Activated naive CD4-positive, alpha-beta T cell treated with anti-CD3 and anti-CD28 coated beads for 36 hours (primary cell): ENCODE results near the gene TTLL11. TPM values are rescaled to one million over a fixed set of nuclear protein-coding genes. Genes with fewer than 3 reads are reported as not detected.

Experiments used
- CTCF ChIA-PET: fragments of 350-600 bp; sonication (Branson Sonifier 250); formaldehyde crosslinking; loops from one replicate; lab custom pipeline; 2021; ENCODE audit warnings: antibody characterized with exemption; lab: Charles Lee
- DNase-seq: peaks from one replicate; pipeline ENCODE4 v3.0.0-alpha.2; 2020
- H3K27ac Mint-ChIP-seq: one replicate; pipeline ENCODE4 v1.8.0; 2021; ENCODE audit warnings: mild to moderate bottlenecking, mixed read lengths
- H3K27me3 Mint-ChIP-seq: one replicate; pipeline ENCODE4 v1.8.0; 2021; ENCODE audit warnings: low read depth, mixed read lengths
- H3K36me3 Mint-ChIP-seq: one replicate; pipeline ENCODE4 v1.8.0; 2021; ENCODE audit warnings: low read depth, mixed read lengths
- H3K4me1 Mint-ChIP-seq: one replicate; pipeline ENCODE4 v1.8.0; 2021; ENCODE audit warnings: low read depth, mixed read lengths
- H3K4me3 Mint-ChIP-seq: one replicate; pipeline ENCODE4 v1.8.0; 2021; ENCODE audit warnings: mild to moderate bottlenecking, moderate library complexity, mixed read lengths
- H3K9me3 Mint-ChIP-seq: one replicate; pipeline ENCODE4 v1.8.0; 2021; ENCODE audit warnings: mixed read lengths
- intact Hi-C: fragments of 100-400 bp; cut with micrococcal nuclease; formaldehyde crosslinking; loops from one replicate; pipeline ENCODE4 v1.15.1; 2023
- total RNA-seq, 2 experiments: library from RNA; stranded (reverse); gene quantifications; one replicate each; pipeline ENCODE4 v1.2.3, GENCODE V29; 2021

The TTLL11 gene
- total RNA-seq, 2 experiments from 2014 or later: 0.84 to 0.86 TPM

DNA sequence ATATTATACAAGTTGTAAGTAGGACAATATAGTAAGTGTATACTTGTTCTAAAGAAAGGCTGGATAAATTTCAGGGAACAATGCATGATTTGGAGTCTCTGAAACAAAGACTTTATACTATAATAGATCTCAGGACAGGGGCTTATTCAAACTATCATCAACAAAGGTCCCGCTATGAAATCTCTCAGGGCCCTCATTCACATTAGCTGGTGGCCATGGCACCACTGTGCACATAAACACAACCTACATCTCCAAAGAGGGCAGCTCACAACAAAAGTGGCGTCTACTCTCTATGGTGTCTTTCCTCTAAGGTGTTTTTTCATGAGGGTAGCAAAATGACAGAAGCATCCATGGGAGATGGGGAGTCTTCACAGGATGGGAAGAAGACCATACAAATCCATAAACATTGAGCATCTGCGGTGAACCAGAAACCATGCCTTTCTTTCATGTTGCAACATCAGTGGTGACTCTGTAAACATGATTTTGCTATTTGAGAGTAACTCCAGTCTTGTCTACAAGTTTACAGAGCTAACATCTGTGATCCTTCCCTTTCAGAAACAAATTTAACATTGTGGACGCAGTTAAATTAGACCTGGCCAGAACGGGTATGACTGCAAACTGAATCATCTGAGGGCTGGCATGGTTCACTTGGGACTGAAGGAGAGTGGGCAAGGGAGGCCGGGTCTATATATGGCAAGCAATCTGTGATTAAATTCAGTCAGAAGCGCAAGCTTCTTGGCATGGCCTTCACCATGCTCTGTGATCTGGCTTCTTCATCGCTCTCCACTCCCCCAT, 5.5 kb downstream of the TTLL11 start:
- Mint-ChIP-seq H3K4me3 (no peak overlapping the region), H3K36me3 (peaks cover 2% of the 10 kb centered on the region), H3K27ac (no peak overlapping the region), H3K4me1 (peaks cover 27% of the 10 kb centered on the region), H3K9me3 (no peaks in the 10 kb centered on the region), H3K27me3 (no peaks in the 10 kb centered on the region)
- intact Hi-C loops: no loop called here
- DNase-seq: no peak
- CTCF ChIA-PET: interaction anchor here (4.1 kb wide), 1 partner anchor 12 kb away, joined by 14 read pairs; no protein-coding TSS in a partner anchor

DNA sequence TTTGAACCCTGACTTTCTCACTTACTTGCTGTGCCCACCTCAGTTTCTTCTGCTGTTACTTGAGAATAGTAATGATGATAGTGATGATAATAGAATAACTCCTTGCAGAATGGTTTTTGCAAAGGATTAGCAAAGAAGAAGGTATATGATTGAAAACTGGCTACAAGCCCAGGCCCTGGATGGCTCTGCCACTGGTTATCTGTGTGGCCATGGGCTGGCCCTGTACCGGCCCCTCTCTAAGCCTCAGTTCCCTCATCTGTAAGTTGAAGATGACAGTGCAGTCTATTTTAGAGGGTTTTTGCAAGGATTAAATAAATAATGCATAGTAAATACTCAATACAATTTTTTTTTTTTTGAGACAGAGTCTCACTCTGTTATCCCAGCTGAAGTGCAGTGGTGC, 6.2 kb downstream of the TTLL11 start:
- Mint-ChIP-seq H3K9me3 (no peaks in the 10 kb centered on the region), H3K4me1 (peaks cover 22% of the 10 kb centered on the region), H3K27me3 (no peaks in the 10 kb centered on the region), H3K4me3 (no peak overlapping the region), H3K36me3 (no peaks in the 10 kb centered on the region), H3K27ac (no peak overlapping the region)
- intact Hi-C loops: no loop called here
- CTCF ChIA-PET: interaction anchor here (4.1 kb wide), 1 partner anchor 13 kb away, joined by 14 read pairs; no protein-coding TSS in a partner anchor
- DNase-seq: no peak

DNA sequence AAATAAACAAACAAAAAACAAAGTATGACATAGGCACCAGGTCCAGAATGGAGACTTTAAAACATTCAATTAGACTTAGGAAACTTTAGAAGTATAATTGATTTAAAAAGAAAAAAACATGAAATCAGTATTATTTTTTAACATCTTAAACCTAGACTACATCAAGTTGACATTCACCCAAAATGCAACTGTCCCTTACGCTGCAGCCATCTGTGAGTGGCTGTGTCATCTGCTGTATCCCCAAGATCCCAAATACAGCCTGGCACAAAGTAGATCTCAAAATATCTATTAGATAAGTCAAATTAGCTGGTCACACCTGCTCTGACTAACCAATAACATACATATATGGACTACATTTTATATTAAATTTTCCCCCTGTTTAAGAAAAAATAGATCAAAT, 7.8 kb downstream of the TTLL11 start:
- no peaks in the 10 kb centered on the region for H3K27me3 Mint-ChIP-seq
- DNase-seq: no peak
- no peak overlapping the region for H3K4me3 Mint-ChIP-seq
- no peak overlapping the region for H3K27ac Mint-ChIP-seq
- no peaks in the 10 kb centered on the region for H3K36me3 Mint-ChIP-seq
- CTCF ChIA-PET: interaction anchor here (1.3 to 1.7 kb wide), 4 partner anchors 11 to 40 kb away, joined by 3 to 10 read pairs (median 6); no protein-coding TSS in a partner anchor
- peaks cover 7% of the 10 kb centered on the region for H3K4me1 Mint-ChIP-seq
- no peaks in the 10 kb centered on the region for H3K9me3 Mint-ChIP-seq
- intact Hi-C loops: no loop called here

DNA sequence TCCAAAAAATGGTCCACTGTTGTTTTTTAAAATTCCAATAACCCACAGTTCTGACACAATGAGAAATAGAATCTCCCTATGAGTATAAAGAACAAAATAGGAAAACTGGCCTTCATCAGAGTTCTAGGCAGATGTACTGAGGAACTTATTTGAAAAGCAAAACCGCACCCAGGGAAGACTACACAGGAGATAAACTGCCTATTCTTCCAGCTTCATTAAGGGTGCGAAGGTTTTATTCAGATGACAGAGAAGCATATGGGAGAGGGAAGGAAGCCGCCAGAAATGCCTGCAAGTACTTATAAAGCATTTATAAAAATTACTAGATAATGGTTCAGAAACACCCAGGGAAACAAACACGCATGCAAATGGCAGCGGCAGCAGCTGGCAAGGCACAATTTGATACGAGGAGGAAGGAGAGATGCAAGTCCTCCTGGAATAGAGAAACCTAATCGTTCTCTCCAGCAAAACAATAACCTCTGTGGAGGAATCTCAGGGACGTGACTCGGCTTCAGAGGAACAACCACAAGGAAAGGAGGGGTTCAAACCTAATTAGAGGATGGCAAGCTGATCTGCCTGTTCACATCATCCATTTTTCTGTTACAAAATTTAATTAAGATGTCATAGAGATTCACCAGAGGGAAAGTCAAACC, 9.0 kb downstream of the TTLL11 start:
- intact Hi-C loops: no loop called here
- H3K27ac Mint-ChIP-seq: no peak overlapping the region
- no peak overlapping the region for H3K4me3 Mint-ChIP-seq
- H3K9me3 Mint-ChIP-seq: no peaks in the 10 kb centered on the region
- no peaks in the 10 kb centered on the region for H3K27me3 Mint-ChIP-seq
- peaks cover 3% of the 10 kb centered on the region for H3K4me1 Mint-ChIP-seq
- CTCF ChIA-PET: interaction anchor here (1.7 kb wide), 1 partner anchor 41 kb away, joined by 6 read pairs; no protein-coding TSS in a partner anchor
- H3K36me3 Mint-ChIP-seq: peaks cover 5% of the 10 kb centered on the region
- no peak for DNase-seq

DNA sequence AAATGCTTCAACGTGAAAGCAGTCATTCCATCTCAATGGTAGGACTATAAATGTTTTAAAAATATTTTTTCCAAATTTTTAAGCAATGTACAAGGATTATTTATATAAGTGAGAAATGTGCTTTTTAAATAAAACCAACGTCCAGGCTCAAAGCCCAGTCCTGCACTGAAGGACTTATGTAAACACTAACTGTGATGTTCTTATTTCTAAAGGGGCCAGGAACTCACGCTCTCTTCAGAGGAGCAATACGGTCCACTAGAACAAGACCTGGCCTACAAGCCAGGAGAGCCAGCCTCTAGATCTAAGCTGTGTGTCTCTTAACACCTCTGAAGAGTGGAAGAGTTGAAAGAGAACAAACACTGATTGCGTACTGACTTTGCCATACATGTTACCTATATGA, 12.1 kb downstream of the TTLL11 start:
- no peak for DNase-seq
- Mint-ChIP-seq H3K4me3 (no peak overlapping the region), H3K36me3 (peaks cover 14% of the 10 kb centered on the region), H3K27ac (no peak overlapping the region), H3K9me3 (peaks cover 14% of the 10 kb centered on the region), H3K4me1 (no peaks in the 10 kb centered on the region), H3K27me3 (no peaks in the 10 kb centered on the region)
- CTCF ChIA-PET: interaction anchor here (0.8 to 0.9 kb wide), 2 partner anchors 16 to 43 kb away, joined by 3 read pairs; no protein-coding TSS in a partner anchor
- intact Hi-C loops: no loop called here

DNA sequence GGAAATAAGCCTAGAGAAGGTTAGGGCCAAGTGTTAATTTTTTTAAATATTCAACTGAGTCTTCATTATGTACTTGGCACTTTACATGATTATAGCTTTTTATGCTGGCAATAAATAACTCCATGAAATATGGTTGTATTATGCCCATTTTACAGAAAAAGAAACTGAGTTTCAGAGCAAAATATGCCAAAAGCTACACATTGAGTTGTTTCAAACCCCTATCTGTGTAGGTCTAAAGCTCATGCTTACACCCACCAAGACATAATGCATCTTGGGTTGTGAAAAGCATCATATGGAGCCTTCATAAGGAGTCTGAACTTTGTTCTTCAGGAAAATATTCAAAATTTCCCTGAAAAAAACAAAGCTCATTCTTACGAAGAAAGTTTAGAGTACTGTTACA, 14.6 kb downstream of the TTLL11 start:
- H3K27ac Mint-ChIP-seq: no peak overlapping the region
- DNase-seq: no peak
- no peak overlapping the region for H3K4me3 Mint-ChIP-seq
- CTCF ChIA-PET: interaction anchor here (0.7 to 2.2 kb wide), 4 partner anchors 10 to 46 kb away, joined by 3 to 7 read pairs (median 4); no protein-coding TSS in a partner anchor
- peaks cover 14% of the 10 kb centered on the region for H3K9me3 Mint-ChIP-seq
- H3K27me3 Mint-ChIP-seq: no peaks in the 10 kb centered on the region
- intact Hi-C loops: no loop called here
- H3K36me3 Mint-ChIP-seq: peaks cover 14% of the 10 kb centered on the region
- H3K4me1 Mint-ChIP-seq: no peaks in the 10 kb centered on the region

DNA sequence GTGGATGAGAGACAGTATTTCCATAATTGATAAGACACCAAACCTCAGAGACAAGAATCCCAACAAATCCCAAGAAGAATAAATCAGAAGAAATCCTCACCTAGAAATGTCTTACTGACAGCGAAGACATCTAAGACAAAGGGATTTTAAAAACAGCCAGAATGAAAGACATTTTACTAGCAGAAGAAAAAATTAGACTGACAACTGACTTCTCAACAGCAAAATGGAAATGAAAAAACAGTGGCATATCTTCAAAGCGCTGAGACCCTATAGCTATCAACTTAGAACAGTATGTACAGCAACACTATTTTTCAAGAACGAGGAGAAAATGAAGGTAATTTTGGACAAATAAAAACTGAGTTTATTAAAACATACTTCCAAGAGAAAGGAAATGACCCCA, 16.3 kb downstream of the TTLL11 start:
- no peaks in the 10 kb centered on the region for H3K4me1 Mint-ChIP-seq
- H3K36me3 Mint-ChIP-seq: peaks cover 15% of the 10 kb centered on the region
- DNase-seq: no peak
- CTCF ChIA-PET: no interaction called here
- H3K27me3 Mint-ChIP-seq: no peaks in the 10 kb centered on the region
- no peak overlapping the region for H3K27ac Mint-ChIP-seq
- no peak overlapping the region for H3K4me3 Mint-ChIP-seq
- intact Hi-C loops: no loop called here
- peaks cover 14% of the 10 kb centered on the region for H3K9me3 Mint-ChIP-seq

DNA sequence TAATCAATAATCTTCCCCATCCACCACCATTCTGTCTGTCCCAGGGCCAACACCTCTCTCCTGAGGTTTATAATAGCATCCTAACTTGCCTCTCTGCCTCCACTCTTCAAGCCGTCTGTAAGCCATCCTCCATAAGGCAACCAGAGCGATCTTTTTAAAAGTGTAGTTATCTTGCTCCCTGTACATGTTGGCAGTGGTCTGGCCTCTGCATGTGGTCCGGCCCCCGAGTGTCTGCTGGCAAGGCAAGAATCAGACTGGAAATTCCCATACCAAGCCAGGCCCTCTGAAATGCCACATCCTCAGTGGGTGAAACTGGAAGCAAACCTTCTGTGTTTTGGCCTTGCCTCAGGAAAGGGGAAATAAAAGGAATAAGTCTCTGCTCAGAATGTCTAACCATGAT, 17.0 kb downstream of the TTLL11 start:
- intact Hi-C loops: no loop called here
- Mint-ChIP-seq H3K36me3 (peaks cover 16% of the 10 kb centered on the region), H3K4me3 (no peak overlapping the region), H3K9me3 (peaks cover 14% of the 10 kb centered on the region), H3K27ac (no peak overlapping the region), H3K4me1 (no peaks in the 10 kb centered on the region), H3K27me3 (no peaks in the 10 kb centered on the region)
- CTCF ChIA-PET: interaction anchor here (0.9 kb wide), 1 partner anchor 49 kb away, joined by 4 read pairs; no protein-coding TSS in a partner anchor
- DNase-seq: no peak

DNA sequence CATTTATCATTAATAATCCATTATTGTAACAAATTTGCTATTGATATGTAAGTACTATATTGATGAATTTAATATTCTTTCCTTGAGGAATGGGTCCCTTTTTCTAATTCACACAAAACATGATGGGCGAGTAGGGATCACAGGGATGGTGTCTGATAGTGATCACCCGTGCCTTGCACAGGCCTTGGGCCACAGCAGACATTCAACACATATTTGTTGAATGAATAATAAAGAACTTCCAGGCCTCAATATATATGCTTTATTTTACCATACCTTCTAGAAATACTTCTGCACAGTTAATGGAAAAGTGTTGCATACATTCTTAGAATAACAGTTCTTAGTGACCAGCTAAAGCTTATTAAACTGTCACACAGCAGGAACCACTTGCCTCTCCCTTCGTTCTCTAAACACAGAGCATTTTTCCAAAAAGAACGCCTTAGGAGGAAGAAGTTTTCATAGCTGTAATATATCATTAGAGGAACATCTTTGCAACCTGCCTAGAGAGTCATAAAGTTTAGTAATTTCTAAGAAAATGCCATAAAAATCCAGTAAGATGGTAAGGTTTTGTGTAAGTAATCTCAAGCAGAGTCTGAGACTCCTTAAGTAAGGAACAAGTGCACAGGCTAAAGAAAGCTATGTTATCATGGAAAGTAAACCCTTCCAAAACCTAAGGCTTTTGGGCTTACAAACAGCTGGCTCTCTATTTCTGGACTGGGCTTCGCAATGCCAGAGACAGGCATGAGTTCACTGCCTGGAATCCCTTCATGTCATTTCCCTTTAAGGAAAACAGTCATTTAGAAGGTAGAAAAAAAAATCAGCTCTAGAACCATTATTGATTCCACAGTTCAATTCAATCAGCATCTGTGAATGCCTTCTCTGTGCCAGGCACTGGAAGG, 17.7 kb downstream of the TTLL11 start:
- H3K27ac Mint-ChIP-seq: no peak overlapping the region
- no peak for DNase-seq
- H3K4me1 Mint-ChIP-seq: no peaks in the 10 kb centered on the region
- no peak overlapping the region for H3K4me3 Mint-ChIP-seq
- CTCF ChIA-PET: interaction anchor here (0.6 to 0.9 kb wide), 2 partner anchors 49 to 52 kb away, joined by 3 to 4 read pairs; no protein-coding TSS in a partner anchor
- H3K36me3 Mint-ChIP-seq: peaks cover 16% of the 10 kb centered on the region
- H3K9me3 Mint-ChIP-seq: peaks cover 14% of the 10 kb centered on the region
- no peaks in the 10 kb centered on the region for H3K27me3 Mint-ChIP-seq
- intact Hi-C loops: no loop called here

DNA sequence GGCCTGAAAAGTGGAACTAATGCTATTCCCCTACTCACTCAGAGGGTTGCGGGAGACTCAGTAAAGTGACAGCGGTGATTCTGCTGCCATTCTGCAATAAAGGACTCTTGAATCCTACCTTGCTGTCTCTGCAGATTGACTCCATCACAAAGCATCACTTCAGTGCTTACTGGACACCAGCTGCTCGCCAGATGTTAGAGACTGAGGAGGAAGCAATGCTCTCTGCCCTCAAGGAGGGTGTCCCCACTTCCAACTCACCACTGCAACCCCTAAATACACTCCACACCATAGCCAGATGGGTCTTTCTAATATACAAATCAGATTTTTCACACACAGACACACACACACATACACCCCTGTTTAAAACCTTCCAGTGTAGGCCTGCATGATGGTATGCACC, 21.4 kb downstream of the TTLL11 start:
- Mint-ChIP-seq H3K27ac (no peak overlapping the region), H3K9me3 (peaks cover 3% of the 10 kb centered on the region), H3K4me3 (no peak overlapping the region), H3K36me3 (peaks cover 5% of the 10 kb centered on the region), H3K4me1 (no peaks in the 10 kb centered on the region), H3K27me3 (no peaks in the 10 kb centered on the region)
- DNase-seq: no peak
- intact Hi-C loops: no loop called here
- CTCF ChIA-PET: no interaction called here

DNA sequence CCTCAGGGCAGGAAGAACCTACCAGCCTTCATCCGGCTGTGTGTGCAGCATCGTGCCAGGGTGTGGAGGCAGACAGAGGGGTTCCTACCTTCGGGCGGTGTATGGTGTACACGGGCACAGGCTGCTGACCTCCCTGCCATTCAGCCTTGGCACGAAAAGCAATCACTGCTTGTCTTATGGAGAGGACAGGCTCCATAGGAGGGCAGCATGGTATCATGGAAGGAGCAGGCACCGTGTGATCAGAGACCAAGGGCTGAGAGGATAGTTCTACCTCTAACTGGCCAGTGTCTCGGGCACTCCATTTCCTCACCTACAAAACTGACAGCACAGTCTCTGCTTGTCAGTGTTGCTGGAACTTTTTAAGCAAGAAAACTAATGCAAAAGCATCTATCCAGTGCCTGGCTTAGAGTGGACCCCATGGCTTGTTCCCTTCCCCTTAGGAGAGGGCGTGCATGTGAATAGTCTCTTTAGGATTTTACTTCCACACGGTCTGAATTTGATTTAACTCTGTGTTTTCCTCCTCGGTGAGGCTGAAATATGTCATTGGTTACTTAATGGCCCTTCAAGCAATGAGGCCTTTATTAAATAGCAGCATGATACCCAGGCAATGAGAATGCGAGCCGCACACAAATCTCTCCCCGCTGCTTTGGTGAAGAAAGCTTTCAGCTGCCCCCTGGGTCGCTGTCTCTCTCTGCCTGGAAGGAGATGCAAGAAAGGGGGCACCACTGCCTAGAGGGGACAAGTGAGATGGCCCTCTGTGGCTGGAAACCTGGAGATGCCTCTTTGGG, 22.2 kb downstream of the TTLL11 start:
- Mint-ChIP-seq H3K27ac (no peak overlapping the region), H3K36me3 (peaks cover 3% of the 10 kb centered on the region), H3K9me3 (no peaks in the 10 kb centered on the region), H3K4me1 (no peaks in the 10 kb centered on the region), H3K4me3 (no peak overlapping the region), H3K27me3 (no peaks in the 10 kb centered on the region)
- no peak for DNase-seq
- intact Hi-C loops: no loop called here
- CTCF ChIA-PET: no interaction called here
